GM18526 (cell line): ENCODE data around the gene MARCHF5.

Experiments used
- POLR2A ChIP-seq: IDR thresholded peaks from 3 replicates; pipeline ENCODE4 v1.6.1; 2011; ENCODE audit not compliant: insufficient read length; ENCODE audit errors: extremely low read depth

Gene MARCHF5

DNA sequence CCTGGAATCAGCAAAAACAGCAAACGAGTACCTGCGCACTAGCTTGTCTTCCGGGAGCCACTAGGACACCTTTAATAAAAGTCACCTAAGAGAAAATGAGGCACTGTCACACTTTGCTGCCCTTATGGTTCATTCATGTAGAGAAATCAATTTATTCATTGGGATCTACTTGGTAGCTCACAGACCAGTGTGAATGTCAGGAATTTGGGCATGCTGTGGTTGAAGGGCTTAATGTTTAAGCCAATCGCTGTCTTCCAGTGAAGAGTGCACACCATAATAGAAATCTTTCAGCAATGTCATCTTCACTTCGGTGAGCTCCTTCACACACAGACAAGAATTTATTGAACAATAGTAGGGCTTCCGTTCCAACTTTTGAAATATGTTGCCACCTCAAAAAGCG is 65.1 kb downstream of the MARCHF5 start:
- no peak for TF ChIP-seq POLR2A

GRCh38 chr10:92363498-92363897 is 72.5 kb downstream of the MARCHF5 start:
- no peak for TF ChIP-seq POLR2A

GRCh38 chr10:92366412-92367021 is 75.5 kb downstream of the MARCHF5 start:
- no peak for TF ChIP-seq POLR2A

DNA sequence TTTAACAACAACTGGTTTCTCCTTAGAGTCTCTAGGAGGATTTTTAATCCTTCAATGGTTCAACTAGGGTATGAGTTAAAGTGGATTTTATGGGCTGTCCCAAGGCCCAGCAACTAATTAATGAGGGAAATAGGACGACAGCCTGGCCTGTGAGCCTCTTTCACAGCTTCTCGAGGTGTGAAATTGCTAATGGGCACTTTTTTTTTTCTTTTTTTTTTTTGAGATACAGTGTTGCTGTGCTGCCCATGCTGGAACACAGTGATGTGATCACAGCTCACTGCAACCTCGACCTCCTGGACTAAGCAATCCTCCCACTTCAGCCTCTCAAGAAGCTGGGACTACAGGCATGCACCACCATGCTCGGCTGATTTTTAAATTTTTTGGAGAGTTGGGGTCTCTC is 87.0 kb downstream of the MARCHF5 start:
- no peak for TF ChIP-seq POLR2A

GRCh38 chr10:92381543-92381954 is 90.6 kb downstream of the MARCHF5 start:
- no peak for TF ChIP-seq POLR2A

- no peak for TF ChIP-seq POLR2A
Observed at GRCh38 chr10:92382631-92383030, 91.7 kb downstream of the MARCHF5 start.

DNA sequence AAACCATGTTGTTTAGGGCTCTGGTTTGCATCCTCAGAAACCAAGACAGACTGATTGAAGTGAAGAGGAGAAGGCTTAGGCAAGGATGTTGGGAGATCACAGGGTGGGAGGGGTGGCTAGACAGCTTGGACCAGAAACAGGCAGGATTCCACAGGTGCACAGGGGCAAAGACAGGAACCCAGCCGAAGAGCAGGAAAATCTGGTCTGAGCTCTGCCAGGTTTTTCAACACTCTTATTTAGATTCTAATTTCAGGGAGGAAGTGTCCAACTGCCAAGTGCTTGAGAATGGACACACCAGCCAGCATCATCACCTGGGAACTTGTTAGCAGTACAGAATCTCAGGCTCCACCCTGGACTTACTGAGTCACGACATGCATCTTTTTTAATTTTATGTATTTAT is 93.8 kb downstream of the MARCHF5 start:
- TF ChIP-seq POLR2A: no peak

DNA sequence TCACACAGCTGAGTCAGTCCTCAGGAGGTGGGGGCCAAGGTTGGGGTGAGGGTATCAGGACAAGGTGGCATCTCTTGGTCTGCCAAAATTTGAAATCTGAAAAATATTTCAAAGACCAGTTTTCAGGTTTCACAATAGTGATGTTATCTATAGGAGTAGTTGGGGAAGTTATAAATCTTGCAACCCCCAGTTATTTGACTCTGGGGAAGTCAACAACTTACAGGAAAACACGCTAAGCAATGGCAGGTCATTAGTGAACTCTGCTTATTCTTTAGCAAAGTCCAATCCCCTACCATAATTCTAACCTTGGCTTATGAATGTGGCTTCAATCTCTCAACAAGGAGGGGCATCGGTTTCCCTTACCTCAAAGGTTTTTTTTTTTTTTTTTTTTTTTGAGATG is 94.9 kb downstream of the MARCHF5 start:
- TF ChIP-seq POLR2A: no peak

GRCh38 chr10:92387289-92387940 is 96.4 kb downstream of the MARCHF5 start:
- TF ChIP-seq POLR2A: no peak

DNA sequence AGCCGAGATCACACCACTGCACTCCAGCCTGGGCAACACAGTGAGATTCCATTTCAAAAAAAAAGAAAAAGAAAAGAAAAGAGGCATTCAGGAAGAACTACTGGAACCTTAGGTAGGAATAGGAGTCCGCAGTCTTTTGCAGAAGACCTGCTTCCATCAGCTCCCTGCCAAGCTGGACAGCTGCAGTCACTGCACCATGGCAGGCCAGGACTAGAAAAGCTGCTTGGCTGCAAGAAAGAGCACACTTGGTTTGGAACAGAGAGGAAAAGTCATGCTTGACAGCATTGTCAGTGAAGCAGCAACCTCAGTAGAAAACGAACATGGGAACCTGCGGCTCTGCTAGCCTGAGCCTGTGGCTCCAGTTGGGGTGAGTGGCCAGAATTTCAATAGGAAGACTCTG is 104.3 kb downstream of the MARCHF5 start:
- no peak for TF ChIP-seq POLR2A
